GM21576 (cell line): ENCODE measurements around the gene MAGEA6.
"Not testable (repeated sequence)": the region's sequence is repeated elsewhere in the genome, so short reads cannot be mapped to it uniquely, and the experiment has no call there.

Source experiments
- ATAC-seq: cut with Tn5 transposase; IDR thresholded peaks from one replicate; pipeline ENCODE4 v1.9.1; 2021; ENCODE audit warnings: mild to moderate bottlenecking, moderate library complexity; ENCODE audit not compliant: unreplicated experiment

MAGEA6 gene

GRCh38 chrX:152734143-152734858, 35.2 kb downstream of the MAGEA6 start:
- not testable (repeated sequence) for ATAC-seq

GRCh38 chrX:152733261-152733975, 36.1 kb downstream of the MAGEA6 start, which contains the start of the genes CSAG1 and MAGEA12:
TSS of gene CSAG1 (minus strand) at chrX:152733721. CDS start at chrX:152732460, 1,261 bp downstream.
TSS of gene MAGEA12 (plus strand) at chrX:152733757. CDS start at chrX:152736162, 2,405 bp downstream.
- ATAC-seq: no peak

GRCh38 chrX:152725409-152725808, 44.1 kb downstream of the MAGEA6 start:
- ATAC-seq: no peak
